HCT116 (cell line): Measurements from ENCODE around the gene ACTG2. TPM values are rescaled to one million over a fixed set of nuclear protein-coding genes. Genes with fewer than 3 reads are reported as not detected.

Experiments used
- ATAC-seq: fragments of 200-7000 bp; cut with Tn5 transposase; 2 replicates; pipeline ENCODE4 v1.9.1; 2020; ENCODE audit warnings: mild to moderate bottlenecking, moderate library complexity
- BruUV-seq: library from RNA; stranded (reverse); fragments of 400-500 nt; replicated peaks from 2 replicates; lab custom pipeline; 2021; lab: Mats Ljungman, UMichigan
- CTCF ChIA-PET: fragments of 300-600 bp; sonication (Branson Sonifier 250); formaldehyde crosslinking; loops from one replicate; lab custom pipeline; 2021; ENCODE audit warnings: antibody characterized with exemption; lab: Charles Lee
- POLR2A ChIA-PET: fragments of 300-600, 350-600 bp; sonication (Branson Sonifier 250); formaldehyde crosslinking; loops from one replicate; lab custom pipeline; 2021; ENCODE audit warnings: antibody characterized with exemption; lab: Charles Lee
- RAD21 ChIA-PET, 2 experiments: fragments of 300-600 bp; sonication (Branson Sonifier 250); formaldehyde crosslinking; loops; one replicate each; lab custom pipeline; 2023; ENCODE audit warnings: low total read pairs in 2 of 2; ENCODE audit not compliant: uncharacterized antibody in 2 of 2, unreplicated experiment in 2 of 2, low non-redundant PET in 1 of 2; lab: Charles Lee
- DNase-seq: peaks from one replicate; pipeline ENCODE4 v3.0.0-alpha.2; 2010; ENCODE audit warnings: low read depth, low spot score
- H2AFZ ChIP-seq: fragments of 200-600 bp; shearing (Covaris generic), sonication (generic); 2 replicates; pipeline ENCODE4 v1.6.1; 2017; ENCODE audit warnings: low read depth, mixed run types, mixed read lengths, antibody characterized with exemption, low read length; ENCODE audit not compliant: poor library complexity, severe bottlenecking
- H3K27ac ChIP-seq: 2 replicates; pipeline ENCODE4 v1.5.1; 2012; ENCODE audit warnings: low read depth, low read length
- H3K27me3 ChIP-seq: fragments of 200-600 bp; sonication (generic); 2 replicates; pipeline ENCODE4 v1.6.1; 2016; ENCODE audit warnings: mixed run types, low read length, mixed read lengths; ENCODE audit not compliant: insufficient read depth
- H3K36me3 ChIP-seq, 2 experiments: fragments of 200-500 bp in 1 of 2; fragments of 200-600 bp in 1 of 2; sonication (Bioruptor generic) in 1 of 2; sonication (generic) in 1 of 2; 2 replicates each; pipeline versions ENCODE4 v1.5.1 to v1.6.1; 2014 to 2016; ENCODE audit warnings: low read length in 2 of 2, inconsistent platforms in 1 of 2, mixed read lengths in 1 of 2, mixed run types in 1 of 2; ENCODE audit not compliant: insufficient read depth in 2 of 2, control insufficient read depth in 1 of 2
- H3K4me1 ChIP-seq, 2 experiments: fragments of 200-600 bp in 1 of 2; sonication (generic) in 1 of 2; 2 replicates each; pipeline versions ENCODE4 v1.5.1 to v1.6.1; 2012 to 2017; ENCODE audit warnings: low read length in 2 of 2, inconsistent platforms in 1 of 2, mild to moderate bottlenecking in 1 of 2, mixed read lengths in 1 of 2, mixed run types in 1 of 2, moderate library complexity in 1 of 2; ENCODE audit not compliant: insufficient read depth in 2 of 2, control insufficient read depth in 1 of 2
- H3K4me2 ChIP-seq: fragments of 200-600 bp; sonication (generic); 2 replicates; pipeline ENCODE4 v1.6.1; 2017; ENCODE audit warnings: mixed run types, low read length, mixed read lengths
- H3K4me3 ChIP-seq, 2 experiments: fragments of 200-600 bp in 1 of 2; sonication (generic) in 1 of 2; replicated peaks in 1 of 2; 2 replicates each; pipeline ENCODE4 v1.5.1; 2011 to 2016; ENCODE audit warnings: low read length in 2 of 2, control low read depth in 1 of 2, low read depth in 1 of 2, mild to moderate bottlenecking in 1 of 2, mixed read lengths in 1 of 2, mixed run types in 1 of 2
- H3K79me2 ChIP-seq: fragments of 200-600 bp; sonication (generic); 2 replicates; pipeline ENCODE4 v1.6.1; 2017; ENCODE audit warnings: mild to moderate bottlenecking, mixed run types, low read length, moderate library complexity, mixed read lengths; ENCODE audit not compliant: insufficient read depth
- H3K9ac ChIP-seq: fragments of 200-600 bp; sonication (generic); 2 replicates; pipeline ENCODE4 v1.6.1; 2016; ENCODE audit warnings: low read length, mixed read lengths
- H3K9me2 ChIP-seq: fragments of 200-600 bp; sonication (generic), shearing (Covaris generic); 2 replicates; pipeline ENCODE4 v1.6.1; 2017; ENCODE audit warnings: mixed run types, mild to moderate bottlenecking, moderate library complexity; ENCODE audit not compliant: insufficient read depth
- H3K9me3 ChIP-seq, 2 experiments: fragments of 200-500 bp in 1 of 2; fragments of 200-600 bp in 1 of 2; sonication (Bioruptor generic) in 1 of 2; sonication (generic) in 1 of 2; 2 replicates each; pipeline ENCODE4 v1.6.1; 2014 to 2017; ENCODE audit warnings: low read length in 2 of 2, mixed read lengths in 2 of 2, inconsistent platforms in 1 of 2, low read depth in 1 of 2, mild to moderate bottlenecking in 1 of 2, mixed run types in 1 of 2, moderate library complexity in 1 of 2; ENCODE audit not compliant: control insufficient read depth in 1 of 2, insufficient read depth in 1 of 2
- H4K20me1 ChIP-seq: fragments of 200-600 bp; sonication (generic), shearing (Covaris generic); 2 replicates; pipeline ENCODE4 v1.6.1; 2017; ENCODE audit warnings: mixed run types, mild to moderate bottlenecking, moderate library complexity; ENCODE audit not compliant: insufficient read depth
- CEBPB ChIP-seq: IDR thresholded peaks from 2 replicates; pipeline ENCODE4 v1.6.1; 2012; ENCODE audit warnings: low read depth
- ELF1 ChIP-seq: IDR thresholded peaks from 2 replicates; pipeline ENCODE4 v1.6.1; 2012; ENCODE audit warnings: low read depth, borderline replicate concordance
- EZH2 ChIP-seq: fragments of 200-600 bp; sonication (generic); IDR thresholded peaks from 2 replicates; pipeline ENCODE4 v1.6.1; 2017; ENCODE audit warnings: antibody characterized with exemption, mixed run types
- EZH2phosphoT487 ChIP-seq: fragments of 200-600 bp; IDR thresholded peaks from 2 replicates; pipeline ENCODE4 v1.6.1; 2018; ENCODE audit warnings: antibody characterized with exemption, borderline replicate concordance
- FOSL1 ChIP-seq: IDR thresholded peaks from 2 replicates; pipeline ENCODE4 v1.6.1; 2012; ENCODE audit warnings: low read depth
- JUND ChIP-seq: IDR thresholded peaks from 2 replicates; pipeline ENCODE4 v1.6.1; 2012
- POLR2A ChIP-seq: IDR thresholded peaks from 2 replicates; pipeline ENCODE4 v1.7.0; 2011; ENCODE audit warnings: borderline replicate concordance; ENCODE audit not compliant: insufficient read depth, insufficient read length; ENCODE audit errors: extremely low read depth
- SIN3A ChIP-seq: IDR thresholded peaks from 2 replicates; pipeline ENCODE4 v1.6.1; 2012; ENCODE audit warnings: low read depth
- TCF7L2 ChIP-seq: IDR thresholded peaks from 2 replicates; pipeline ENCODE4 v1.7.0; 2011; ENCODE audit warnings: borderline replicate concordance, inconsistent platforms; ENCODE audit not compliant: insufficient read depth, insufficient read length; ENCODE audit errors: extremely low read depth
- YY1 ChIP-seq: IDR thresholded peaks from 2 replicates; pipeline ENCODE4 v1.6.1; 2011; ENCODE audit warnings: low read length, low read depth, moderate library complexity, mild to moderate bottlenecking; ENCODE audit not compliant: insufficient replicate concordance; ENCODE audit errors: extremely low read depth
- ZFX ChIP-seq: fragments of 450-650 bp; IDR thresholded peaks from 2 replicates; pipeline ENCODE4 v1.6.1; 2017
- intact Hi-C: fragments of 100-400 bp; cut with micrococcal nuclease; formaldehyde crosslinking; loops from 2 replicates; pipeline ENCODE4 v1.10.0; 2022
- total RNA-seq: library from RNA; stranded (reverse); gene quantifications from one replicate; pipeline ENCODE4 v1.2.1, GENCODE V29; 2021; ENCODE audit not compliant: unreplicated experiment
- TF ChIP-seq, protein P1 (sequence below): IDR thresholded peaks from 2 replicates; pipeline ENCODE4 v1.6.1; 2012
- TF ChIP-seq, protein P2 (sequence below): IDR thresholded peaks from 2 replicates; pipeline ENCODE4 v1.6.1; 2012; ENCODE audit warnings: low read depth

ACTG2 gene
- total RNA-seq, 1 experiment from 2014 or later = 0.89 TPM

DNA sequence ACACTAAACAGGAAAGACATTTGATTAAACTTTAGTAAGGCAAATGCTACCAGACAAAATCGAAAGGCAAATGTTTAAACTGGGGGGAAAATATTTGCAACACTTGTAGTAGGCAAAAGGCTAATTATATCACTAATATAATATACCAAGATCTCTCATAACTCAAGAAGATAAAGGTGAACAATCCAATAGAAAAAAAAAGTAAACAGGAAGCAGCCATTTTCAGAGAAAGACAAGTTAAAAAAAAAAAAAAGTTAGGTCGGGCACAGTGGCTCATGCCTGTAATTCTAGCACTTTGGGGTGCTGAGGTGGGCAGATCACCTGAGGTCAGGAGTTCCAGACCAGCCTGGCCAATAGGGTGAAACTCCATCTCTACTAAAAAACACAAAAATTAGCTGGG, 4.4 kb upstream of the ACTG2 start:
- ChIA-PET POLR2A (no interaction called here), RAD21 (no interaction called here), CTCF (no interaction called here)
- no peak for ATAC-seq
- Histone ChIP-seq H4K20me1 (no peaks in the 10 kb centered on the region), H3K9ac (no peak overlapping the region), H3K27me3 (no peaks in the 10 kb centered on the region), H3K79me2 (no peaks in the 10 kb centered on the region), H3K4me3 (no peak overlapping the region), H3K9me2 (no peaks in the 10 kb centered on the region), H2AFZ (peak overlapping the region; percentile 92), H3K9me3 (no peaks in the 10 kb centered on the region), H3K36me3 (no peaks in the 10 kb centered on the region), H3K4me1 (peaks cover 0 to 9% of the 10 kb centered on the region in 2 experiments; a peak in 1 of 4 replicates), H3K4me2 (no peak overlapping the region), H3K27ac (no peak overlapping the region)
- intact Hi-C loops = no loop called here
- no TSS peak for BruUV-seq
- DNase-seq = no peak
- TF ChIP-seq JUND = no peak
- no peak for TF ChIP-seq ELF1
- no peak for TF ChIP-seq EZH2phosphoT487
- no peak for TF ChIP-seq FOSL1
- TF ChIP-seq YY1 = no peak
- TF ChIP-seq, protein P1, sequence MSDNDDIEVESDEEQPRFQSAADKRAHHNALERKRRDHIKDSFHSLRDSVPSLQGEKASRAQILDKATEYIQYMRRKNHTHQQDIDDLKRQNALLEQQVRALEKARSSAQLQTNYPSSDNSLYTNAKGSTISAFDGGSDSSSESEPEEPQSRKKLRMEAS = no peak
- no peak for TF ChIP-seq CEBPB
- no peak for TF ChIP-seq EZH2
- TF ChIP-seq POLR2A = no peak
- no peak for TF ChIP-seq SIN3A
- no peak for TF ChIP-seq ZFX
- TF ChIP-seq, protein P2, sequence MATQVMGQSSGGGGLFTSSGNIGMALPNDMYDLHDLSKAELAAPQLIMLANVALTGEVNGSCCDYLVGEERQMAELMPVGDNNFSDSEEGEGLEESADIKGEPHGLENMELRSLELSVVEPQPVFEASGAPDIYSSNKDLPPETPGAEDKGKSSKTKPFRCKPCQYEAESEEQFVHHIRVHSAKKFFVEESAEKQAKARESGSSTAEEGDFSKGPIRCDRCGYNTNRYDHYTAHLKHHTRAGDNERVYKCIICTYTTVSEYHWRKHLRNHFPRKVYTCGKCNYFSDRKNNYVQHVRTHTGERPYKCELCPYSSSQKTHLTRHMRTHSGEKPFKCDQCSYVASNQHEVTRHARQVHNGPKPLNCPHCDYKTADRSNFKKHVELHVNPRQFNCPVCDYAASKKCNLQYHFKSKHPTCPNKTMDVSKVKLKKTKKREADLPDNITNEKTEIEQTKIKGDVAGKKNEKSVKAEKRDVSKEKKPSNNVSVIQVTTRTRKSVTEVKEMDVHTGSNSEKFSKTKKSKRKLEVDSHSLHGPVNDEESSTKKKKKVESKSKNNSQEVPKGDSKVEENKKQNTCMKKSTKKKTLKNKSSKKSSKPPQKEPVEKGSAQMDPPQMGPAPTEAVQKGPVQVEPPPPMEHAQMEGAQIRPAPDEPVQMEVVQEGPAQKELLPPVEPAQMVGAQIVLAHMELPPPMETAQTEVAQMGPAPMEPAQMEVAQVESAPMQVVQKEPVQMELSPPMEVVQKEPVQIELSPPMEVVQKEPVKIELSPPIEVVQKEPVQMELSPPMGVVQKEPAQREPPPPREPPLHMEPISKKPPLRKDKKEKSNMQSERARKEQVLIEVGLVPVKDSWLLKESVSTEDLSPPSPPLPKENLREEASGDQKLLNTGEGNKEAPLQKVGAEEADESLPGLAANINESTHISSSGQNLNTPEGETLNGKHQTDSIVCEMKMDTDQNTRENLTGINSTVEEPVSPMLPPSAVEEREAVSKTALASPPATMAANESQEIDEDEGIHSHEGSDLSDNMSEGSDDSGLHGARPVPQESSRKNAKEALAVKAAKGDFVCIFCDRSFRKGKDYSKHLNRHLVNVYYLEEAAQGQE = no peak
- TF ChIP-seq TCF7L2 = no peak
